DOHH2 (cell line): ENCODE measurements around the gene CFAP46.

Experiments used
- H3F3A ChIP-seq: fragments of 200-600 bp; sonication (generic), shearing (Covaris generic); 2 replicates; pipeline ENCODE4 v1.6.0; 2016; ENCODE audit warnings: antibody characterized with exemption, mild to moderate bottlenecking; ENCODE audit not compliant: control insufficient read depth, insufficient read depth
- H3K27ac ChIP-seq: fragments of 200-600 bp; sonication (generic); 2 replicates; pipeline ENCODE4 v1.5.1; 2014; ENCODE audit warnings: low read depth, mild to moderate bottlenecking, low read length, moderate library complexity
- H3K27me3 ChIP-seq: fragments of 200-600 bp; sonication (generic); 2 replicates; pipeline ENCODE4 v1.6.1; 2014; ENCODE audit warnings: mild to moderate bottlenecking, low read length, mixed read lengths; ENCODE audit not compliant: control insufficient read depth
- H3K36me3 ChIP-seq: fragments of 200-600 bp; sonication (generic); 2 replicates; pipeline ENCODE4 v1.6.1; 2014; ENCODE audit warnings: mild to moderate bottlenecking, low read length, moderate library complexity, mixed read lengths; ENCODE audit not compliant: control insufficient read depth
- H3K4me1 ChIP-seq: fragments of 200-600 bp; sonication (generic); 2 replicates; pipeline ENCODE4 v1.6.1; 2014; ENCODE audit warnings: mild to moderate bottlenecking, low read length, mixed read lengths; ENCODE audit not compliant: control insufficient read depth
- H3K4me2 ChIP-seq: fragments of 200-600 bp; sonication (generic); 2 replicates; pipeline ENCODE4 v1.6.0; 2014; ENCODE audit warnings: mild to moderate bottlenecking, low read length, moderate library complexity
- H3K4me3 ChIP-seq: fragments of 200-600 bp; sonication (generic); 2 replicates; pipeline ENCODE4 v1.5.1; 2014; ENCODE audit warnings: mild to moderate bottlenecking, low read length, mixed read lengths
- H3K79me2 ChIP-seq: fragments of 200-600 bp; sonication (generic); 2 replicates; pipeline ENCODE4 v1.6.1; 2014; ENCODE audit warnings: mild to moderate bottlenecking, low read length, mixed read lengths; ENCODE audit not compliant: control insufficient read depth
- H3K9me2 ChIP-seq: fragments of 200-600 bp; sonication (generic); replicated peaks from 2 replicates; pipeline ENCODE4 v1.6.1; 2014; ENCODE audit warnings: mild to moderate bottlenecking, low read length, mixed read lengths; ENCODE audit not compliant: control insufficient read depth
- H3K9me3 ChIP-seq: fragments of 200-600 bp; sonication (generic); 2 replicates; pipeline ENCODE4 v1.6.1; 2014; ENCODE audit warnings: antibody characterized with exemption, low read length, mixed read lengths; ENCODE audit not compliant: control insufficient read depth, insufficient read depth
- H4K20me1 ChIP-seq: fragments of 200-600 bp; sonication (generic); 2 replicates; pipeline ENCODE4 v1.6.0; 2014; ENCODE audit warnings: low read depth, mild to moderate bottlenecking, antibody characterized with exemption, low read length, moderate library complexity; ENCODE audit not compliant: control insufficient read depth, insufficient read depth
- EZH2phosphoT487 ChIP-seq: fragments of 200-600 bp; sonication (generic); IDR thresholded peaks from 2 replicates; pipeline ENCODE4 v1.6.1; 2017; ENCODE audit warnings: borderline replicate concordance, mild to moderate bottlenecking, antibody characterized with exemption, low read length, moderate library complexity, mixed read lengths
- TF ChIP-seq, protein P1 (sequence below): fragments of 200-600 bp; sonication (generic); IDR thresholded peaks from one replicate; pipeline ENCODE4 v1.5.1; 2014; ENCODE audit warnings: antibody characterized with exemption, mild to moderate bottlenecking, low read depth, low read length; ENCODE audit not compliant: poor library complexity, severe bottlenecking

CFAP46 gene

GRCh38 chr10:132985546-132985900 lies 43.2 kb upstream of the CFAP46 start:
- H3K4me2 ChIP-seq, result no peak overlapping the region
- H3K27me3 ChIP-seq, result no peaks in the 10 kb centered on the region
- no peaks in the 10 kb centered on the region; the same call in 1 of the 2 replicates for H3K9me3 ChIP-seq
- H4K20me1 ChIP-seq, result no peaks in the 10 kb centered on the region
- H3K4me3 ChIP-seq, result no peak overlapping the region
- H3K9me2 ChIP-seq, result no peaks in the 10 kb centered on the region
- H3F3A ChIP-seq, result no peaks in the 10 kb centered on the region
- no peaks in the 10 kb centered on the region for H3K36me3 ChIP-seq
- TF ChIP-seq EZH2phosphoT487, result no peak
- TF ChIP-seq, protein P1, sequence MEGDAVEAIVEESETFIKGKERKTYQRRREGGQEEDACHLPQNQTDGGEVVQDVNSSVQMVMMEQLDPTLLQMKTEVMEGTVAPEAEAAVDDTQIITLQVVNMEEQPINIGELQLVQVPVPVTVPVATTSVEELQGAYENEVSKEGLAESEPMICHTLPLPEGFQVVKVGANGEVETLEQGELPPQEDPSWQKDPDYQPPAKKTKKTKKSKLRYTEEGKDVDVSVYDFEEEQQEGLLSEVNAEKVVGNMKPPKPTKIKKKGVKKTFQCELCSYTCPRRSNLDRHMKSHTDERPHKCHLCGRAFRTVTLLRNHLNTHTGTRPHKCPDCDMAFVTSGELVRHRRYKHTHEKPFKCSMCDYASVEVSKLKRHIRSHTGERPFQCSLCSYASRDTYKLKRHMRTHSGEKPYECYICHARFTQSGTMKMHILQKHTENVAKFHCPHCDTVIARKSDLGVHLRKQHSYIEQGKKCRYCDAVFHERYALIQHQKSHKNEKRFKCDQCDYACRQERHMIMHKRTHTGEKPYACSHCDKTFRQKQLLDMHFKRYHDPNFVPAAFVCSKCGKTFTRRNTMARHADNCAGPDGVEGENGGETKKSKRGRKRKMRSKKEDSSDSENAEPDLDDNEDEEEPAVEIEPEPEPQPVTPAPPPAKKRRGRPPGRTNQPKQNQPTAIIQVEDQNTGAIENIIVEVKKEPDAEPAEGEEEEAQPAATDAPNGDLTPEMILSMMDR, result no peak
- H3K4me1 ChIP-seq, result no peaks in the 10 kb centered on the region
- H3K27ac ChIP-seq, result no peak overlapping the region
- H3K79me2 ChIP-seq, result no peaks in the 10 kb centered on the region

- Histone ChIP-seq H3K79me2 (no peaks in the 10 kb centered on the region), H3K36me3 (no peaks in the 10 kb centered on the region), H3K27ac (no peak overlapping the region), H3K4me2 (no peak overlapping the region), H3K4me1 (no peaks in the 10 kb centered on the region), H3K9me3 (no peaks in the 10 kb centered on the region; the same call in 1 of the 2 replicates), H4K20me1 (no peaks in the 10 kb centered on the region), H3F3A (no peaks in the 10 kb centered on the region), H3K4me3 (no peak overlapping the region), H3K27me3 (no peaks in the 10 kb centered on the region), H3K9me2 (no peaks in the 10 kb centered on the region)
- no peak for TF ChIP-seq EZH2phosphoT487
- TF ChIP-seq, protein P1, result no peak
Measured at GRCh38 chr10:132984801-132985545, 42.6 kb upstream of the CFAP46 start.

- no peak overlapping the region for H3K4me2 ChIP-seq
- no peaks in the 10 kb centered on the region for H3F3A ChIP-seq
- H3K36me3 ChIP-seq, result no peaks in the 10 kb centered on the region
- H3K4me1 ChIP-seq, result no peaks in the 10 kb centered on the region
- no peaks in the 10 kb centered on the region for H3K27me3 ChIP-seq
- no peaks in the 10 kb centered on the region; the same call in 1 of the 2 replicates for H3K9me3 ChIP-seq
- H3K27ac ChIP-seq, result no peak overlapping the region
- no peak for TF ChIP-seq EZH2phosphoT487
- TF ChIP-seq, protein P1, result no peak
- H4K20me1 ChIP-seq, result no peaks in the 10 kb centered on the region
- H3K9me2 ChIP-seq, result no peaks in the 10 kb centered on the region
- H3K4me3 ChIP-seq, result no peak overlapping the region
- H3K79me2 ChIP-seq, result no peaks in the 10 kb centered on the region
Measured at GRCh38 chr10:132984008-132984295, 41.6 kb upstream of the CFAP46 start.
